HG03103 (cell line): Measurements from ENCODE around the gene APBA2.

Source experiments
- ATAC-seq: cut with Tn5 transposase; IDR thresholded peaks from one replicate; pipeline ENCODE4 v1.9.1; 2021; ENCODE audit warnings: low read depth; ENCODE audit not compliant: unreplicated experiment

Gene APBA2

GRCh38 chr15:29072444-29072843, 186.7 kb downstream of the APBA2 start:
- ATAC-seq: no peak

- no peak for ATAC-seq
These were observed 188.3 kb downstream of the APBA2 start for GRCh38 chr15:29074045-29074444.

- ATAC-seq: no peak
These were observed 192.8 kb downstream of the APBA2 start for GRCh38 chr15:29078541-29078940.

GRCh38 chr15:29079479-29079878, 193.7 kb downstream of the APBA2 start:
- ATAC-seq: no peak

- no peak for ATAC-seq
These were observed 196.0 kb downstream of the APBA2 start for GRCh38 chr15:29081781-29082180.

GRCh38 chr15:29083161-29083560, 197.4 kb downstream of the APBA2 start:
- ATAC-seq: no peak

GRCh38 chr15:29083858-29084257, 198.1 kb downstream of the APBA2 start:
- ATAC-seq: no peak

GRCh38 chr15:29086001-29086400, 200.2 kb downstream of the APBA2 start:
- ATAC-seq: no peak

GRCh38 chr15:29086891-29087290, 201.1 kb downstream of the APBA2 start:
- no peak for ATAC-seq

- no peak for ATAC-seq
These were observed 201.9 kb downstream of the APBA2 start for GRCh38 chr15:29087521-29088285.

GRCh38 chr15:29088666-29089065, 202.9 kb downstream of the APBA2 start:
- ATAC-seq: no peak

- ATAC-seq: no peak
These were observed 204.2 kb downstream of the APBA2 start for GRCh38 chr15:29089731-29090616.

GRCh38 chr15:29090617-29091466, 205.1 kb downstream of the APBA2 start:
- ATAC-seq: no peak

- no peak for ATAC-seq
These were observed 205.9 kb downstream of the APBA2 start for GRCh38 chr15:29091666-29092065.

GRCh38 chr15:29092376-29093064, 206.7 kb downstream of the APBA2 start:
- no peak for ATAC-seq

- ATAC-seq: no peak
These were observed 207.3 kb downstream of the APBA2 start for GRCh38 chr15:29093065-29093435.

GRCh38 chr15:29093696-29094343, 208.0 kb downstream of the APBA2 start:
- ATAC-seq: no peak

GRCh38 chr15:29094711-29095110, 208.9 kb downstream of the APBA2 start:
- ATAC-seq: no peak

- ATAC-seq: no peak
These were observed 210.0 kb downstream of the APBA2 start for GRCh38 chr15:29095746-29096145.

- no peak for ATAC-seq
These were observed 211.4 kb downstream of the APBA2 start for GRCh38 chr15:29097168-29097567.
